22Rv1 (cell line): ENCODE results near the gene FNBP1L.

ENCODE experiments used
- CTCF ChIP-seq: fragments of 450-650 bp; IDR thresholded peaks from 2 replicates; pipeline ENCODE4 v1.5.1; 2017; ENCODE audit warnings: mild to moderate bottlenecking
- ZFX ChIP-seq: fragments of 450-650 bp; IDR thresholded peaks from 2 replicates; pipeline ENCODE4 v1.6.1; 2017; ENCODE audit warnings: antibody characterized with exemption, borderline replicate concordance

GRCh38 chr1:93503163-93503562 is 55.2 kb downstream of the FNBP1L start:
- TF ChIP-seq CTCF (no peak), ZFX (no peak)
